Measurements from ENCODE around the gene NAPG. TPM values are rescaled to one million over a fixed set of nuclear protein-coding genes. Genes with fewer than 3 reads are reported as not detected.

NAPG gene
- total and polyA plus RNA-seq, 10 of the 15 experiments (the other 5 are each of a cell fraction or from before 2014, with no cell fraction given): 20.5 to 34.8 (median 24.0) TPM

- TF ChIP-seq E4F1 (IDR thresholded peaks at IDR 0.05; ENCODE audit: borderline replicate concordance, partially characterized antibody): no peak
- no peak for TF ChIP-seq RFX5 (IDR thresholded peaks at IDR 0.05; ENCODE audit: low read depth, low read length)
- no peak for TF ChIP-seq SRF (IDR thresholded peaks at IDR 0.05; ENCODE audit: low read depth in 2 of 2, low read length in 2 of 2)
- no peak for TF ChIP-seq TAF1 (IDR thresholded peaks at IDR 0.05; ENCODE audit: borderline replicate concordance, low read depth, low read length)
Measured at GRCh38 chr18:10516078-10516477, 9.7 kb upstream of the NAPG start (continued).

- Histone ChIP-seq H2AFZ (ENCODE audit: control insufficient read depth, low read depth, low read length) (no peak overlapping the region), H3K27ac (ENCODE audit: control insufficient read depth, insufficient read depth) (no peak overlapping the region), H3K9ac (ENCODE audit: control insufficient read depth, insufficient read depth, low read length) (no peak overlapping the region), H4K20me1 (ENCODE audit: control insufficient read depth, insufficient read depth) (no peaks in the 10 kb centered on the region), H3K27me3 (replicated peaks in 1 of 2; ENCODE audit: control insufficient read depth in 2 of 2, insufficient read depth in 2 of 2, low read length in 1 of 2) (peaks cover 3 to 5% of the 10 kb centered on the region in 2 experiments; a peak in 1 of 4 replicates), H3K4me1 (ENCODE audit: control insufficient read depth, insufficient read depth, low read length) (no peaks in the 10 kb centered on the region), H3K79me2 (ENCODE audit: control insufficient read depth, insufficient read depth, low read length) (no peaks in the 10 kb centered on the region), H3K4me3 (no peak overlapping the region), H3K9me3 (replicated peaks; ENCODE audit: control insufficient read depth, insufficient read depth, low read length) (no peaks in the 10 kb centered on the region), H3K36me3 (ENCODE audit: control insufficient read depth in 2 of 2, insufficient read depth in 2 of 2, low read length in 1 of 2) (no peaks in the 10 kb centered on the region), H3K4me2 (ENCODE audit: control insufficient read depth, insufficient read depth) (no peak overlapping the region)
- peak; percentile 9 to 39 (median 16); a peak in 2 of 6 replicates for TF ChIP-seq CTCF (IDR thresholded peaks at IDR 0.05 in 2 of 3, conservative IDR thresholded peaks at IDR 0.05 in 1 of 3; ENCODE audit: control insufficient read depth in 2 of 3, extremely low read depth in 1 of 3, insufficient read depth in 1 of 3, low read depth in 3 of 3, low read length in 3 of 3)
- TF ChIP-seq ZBTB40 (IDR thresholded peaks at IDR 0.05; ENCODE audit: borderline replicate concordance): no peak
- TF ChIP-seq E2F4 (IDR thresholded peaks at IDR 0.05; ENCODE audit: low read depth, low read length): no peak
- peak; percentile 49 for TF ChIP-seq RAD21 (IDR thresholded peaks at IDR 0.05; ENCODE audit: insufficient read depth, low read depth, low read length)
- in situ Hi-C loops (cut with MboI): loop anchor here (5.0 kb wide), 1 partner anchor 51 kb away; no protein-coding TSS in a partner anchor
- POLR2A ChIA-PET: no interaction called here
- no peak for FAIRE-seq
- no TSS peak for BruUV-seq (replicated peaks)
- ATAC-seq: peak; percentile 40; the same call in 2 of the 3 replicates
- DNase-seq (ENCODE audit: low read depth, low spot score): no peak
- RAD21 ChIA-PET (ENCODE audit: unreplicated experiment): interaction anchor here (1.1 to 5.0 kb wide), 8 partner anchors 14 to 636 kb away, joined by 3 to 53 read pairs (median 6); no protein-coding TSS in a partner anchor
- SMC1A ChIA-PET (ENCODE audit: uncharacterized antibody, unreplicated experiment): interaction anchor here (0.7 to 4.9 kb wide), 18 partner anchors 16 to 556 kb away, joined by 3 to 76 read pairs (median 4); no protein-coding TSS in a partner anchor
- intact Hi-C loops (cut with micrococcal nuclease; ENCODE audit: unreplicated experiment): no loop called here
- WGBS (ENCODE audit: insufficient coverage, insufficient replicate concordance, low lambda C conversion rate, missing lambda C conversion rate): 36% methylated on average over 11 of the region's 12 CpGs
- CTCF ChIA-PET: interaction anchor here (0.7 to 5.0 kb wide), 20 partner anchors 10 to 955 kb away, joined by 3 to 109 read pairs (median 4); no protein-coding TSS in a partner anchor
Measured at GRCh38 chr18:10518595-10519255, 7.1 kb upstream of the NAPG start.

Data from GM12878 (cell line).